HuH-7.5 (cell line): Measurements from ENCODE around the gene TCTN1.
"Not testable (repeated sequence)": the region's sequence is repeated elsewhere in the genome, so short reads cannot be mapped to it uniquely, and the experiment has no call there.

Experiments
- DNase-seq: peaks from one replicate; pipeline ENCODE4 v3.0.0; 2011; ENCODE audit warnings: low spot score

The TCTN1 gene

GRCh38 chr12:110585231-110585799 is 28.6 kb upstream of the TCTN1 start:
- DNase-seq: no peak

- DNase-seq: not testable (repeated sequence)
Observed at GRCh38 chr12:110587102-110587501, 26.8 kb upstream of the TCTN1 start.

GRCh38 chr12:110590059-110590458 is 23.9 kb upstream of the TCTN1 start:
- DNase-seq: no peak

- no peak for DNase-seq
Observed at GRCh38 chr12:110590806-110591326, 23.1 kb upstream of the TCTN1 start.

- DNase-seq: peak; percentile 54
Observed at GRCh38 chr12:110591451-110592051, 22.4 kb upstream of the TCTN1 start.

- DNase-seq: no peak
Observed at GRCh38 chr12:110592078-110592477, 21.9 kb upstream of the TCTN1 start.

- not testable (repeated sequence) for DNase-seq
Observed at GRCh38 chr12:110592919-110593318, 21.0 kb upstream of the TCTN1 start.

GRCh38 chr12:110597885-110598284 is 16.0 kb upstream of the TCTN1 start:
- no peak for DNase-seq

- DNase-seq: no peak
Observed at GRCh38 chr12:110599334-110599733, 14.6 kb upstream of the TCTN1 start.

- no peak for DNase-seq
Observed at GRCh38 chr12:110600254-110600653, 13.7 kb upstream of the TCTN1 start.

GRCh38 chr12:110602085-110602814 is 11.7 kb upstream of the TCTN1 start:
- peak; percentile 66 for DNase-seq

GRCh38 chr12:110606253-110606611 is 7.7 kb upstream of the TCTN1 start:
- DNase-seq: no peak

GRCh38 chr12:110613071-110613770 is 708 bp upstream of the TCTN1 start:
- no peak for DNase-seq

- no peak for DNase-seq
Observed at GRCh38 chr12:110615171-110615570, 1.2 kb downstream of the TCTN1 start.

GRCh38 chr12:110616471-110617115 is 2.7 kb downstream of the TCTN1 start:
- no peak for DNase-seq

- no peak for DNase-seq
Observed at GRCh38 chr12:110619534-110619953, 5.6 kb downstream of the TCTN1 start.

GRCh38 chr12:110622582-110622981 is 8.7 kb downstream of the TCTN1 start:
- DNase-seq: no peak

- DNase-seq: no peak
Observed at GRCh38 chr12:110627500-110628195, 13.7 kb downstream of the TCTN1 start.

- DNase-seq: no peak
Observed at GRCh38 chr12:110635055-110635454, 21.1 kb downstream of the TCTN1 start.

- DNase-seq: no peak
Observed at GRCh38 chr12:110636516-110636915, 22.6 kb downstream of the TCTN1 start.

- DNase-seq: no peak
Observed at GRCh38 chr12:110637869-110638441, 24.0 kb downstream of the TCTN1 start.
